Measurements from ENCODE around the gene SOD3.

- no peak for TF ChIP-seq POLR2AphosphoS5 (IDR thresholded peaks at IDR 0.05)
- no peak for TF ChIP-seq POLR2A (IDR thresholded peaks at IDR 0.05)
- no peak for TF ChIP-seq CTCF (IDR thresholded peaks at IDR 0.05)
- TF ChIP-seq EP300 (IDR thresholded peaks at IDR 0.05) = no peak
These were observed 49.8 kb downstream of the SOD3 start for GRCh38 chr4:24845132-24845531.

All from suprapubic skin (tissue), 4 donors.